IgD-negative memory B cell (primary cell): ENCODE data around the gene PACRG. TPM values are rescaled to one million over a fixed set of nuclear protein-coding genes. Genes with fewer than 3 reads are reported as not detected.
"Not testable (repeated sequence)": the region's sequence is repeated elsewhere in the genome, so short reads cannot be mapped to it uniquely, and the experiment has no call there.

Experiments used
- H3K27ac Mint-ChIP-seq, 3 donors: one replicate each; pipeline ENCODE4 v1.8.0; 2020 to 2022; ENCODE audit warnings: mild to moderate bottlenecking in 3 of 3, mixed read lengths in 3 of 3, moderate library complexity in 1 of 3
- H3K27me3 Mint-ChIP-seq: one replicate; pipeline ENCODE4 v1.8.0; 2021; ENCODE audit warnings: mixed read lengths
- H3K36me3 Mint-ChIP-seq: one replicate; pipeline ENCODE4 v1.8.0; 2020; ENCODE audit warnings: mild to moderate bottlenecking, mixed read lengths
- H3K4me1 Mint-ChIP-seq, 3 donors: one replicate each; pipeline ENCODE4 v1.8.0; 2020 to 2022; ENCODE audit warnings: mixed read lengths in 3 of 3, mild to moderate bottlenecking in 1 of 3
- H3K4me3 Mint-ChIP-seq, 4 donors: one replicate each; pipeline ENCODE4 v1.8.0; 2020 to 2022; ENCODE audit warnings: mild to moderate bottlenecking in 4 of 4, mixed read lengths in 4 of 4, moderate library complexity in 3 of 4
- H3K9me3 Mint-ChIP-seq, 3 donors: one replicate each; pipeline ENCODE4 v1.8.0; 2020 to 2021; ENCODE audit warnings: mixed read lengths in 3 of 3, mild to moderate bottlenecking in 1 of 3
- polyA plus RNA-seq: library from polyadenylated mRNA; unstranded; fragments of 300-500 nt; fragmentation: Illumina TruSeq; gene quantifications from one replicate; pipeline ENCODE4 v1.2.3, GENCODE V29; 2021

PACRG gene
- polyA plus RNA-seq, 1 donor from 2014 or later, result not detected

- not testable (repeated sequence) for H3K36me3 Mint-ChIP-seq, H3K4me3 Mint-ChIP-seq, H3K9me3 Mint-ChIP-seq, H3K4me1 Mint-ChIP-seq, H3K27ac Mint-ChIP-seq, H3K27me3 Mint-ChIP-seq
Observed at GRCh38 chr6:163316866-163317495, 589.2 kb downstream of the PACRG start.

- Mint-ChIP-seq H3K4me1 (peaks cover 0 to 4% (median 0%) of the 10 kb centered on the region in 3 donors), H3K36me3 (no peaks in the 10 kb centered on the region), H3K9me3 (peaks cover 0 to 1% (median 0%) of the 10 kb centered on the region in 3 donors), H3K4me3 (no peak overlapping the region), H3K27me3 (peaks cover 5% of the 10 kb centered on the region), H3K27ac (no peak overlapping the region)
Observed at GRCh38 chr6:163318071-163318786, 590.5 kb downstream of the PACRG start.

GRCh38 chr6:163319609-163320366, 592.0 kb downstream of the PACRG start:
- peaks cover 4% of the 10 kb centered on the region for H3K27me3 Mint-ChIP-seq

GRCh38 chr6:163320402-163320801, 592.6 kb downstream of the PACRG start:
- H3K4me1 Mint-ChIP-seq, result peaks cover 0 to 4% (median 0%) of the 10 kb centered on the region in 3 donors
- H3K9me3 Mint-ChIP-seq, result peaks cover 0 to 1% (median 0%) of the 10 kb centered on the region in 3 donors
- H3K27me3 Mint-ChIP-seq, result peaks cover 8% of the 10 kb centered on the region
- no peak overlapping the region for H3K27ac Mint-ChIP-seq
- H3K36me3 Mint-ChIP-seq, result no peaks in the 10 kb centered on the region
- no peak overlapping the region for H3K4me3 Mint-ChIP-seq

More at GRCh38 chr6:163319609-163320366, 592.0 kb downstream of the PACRG start:
- Mint-ChIP-seq H3K9me3 (peaks cover 0 to 1% (median 0%) of the 10 kb centered on the region in 3 donors), H3K4me1 (peaks cover 0 to 4% (median 0%) of the 10 kb centered on the region in 3 donors), H3K4me3 (peak overlapping the region in 1 of 4 donors; percentile 18), H3K36me3 (no peaks in the 10 kb centered on the region), H3K27ac (no peak overlapping the region)

- H3K27ac Mint-ChIP-seq, result no peak overlapping the region
- peaks cover 0 to 4% (median 0%) of the 10 kb centered on the region in 3 donors for H3K4me1 Mint-ChIP-seq
- H3K36me3 Mint-ChIP-seq, result no peaks in the 10 kb centered on the region
- peaks cover 6% of the 10 kb centered on the region for H3K27me3 Mint-ChIP-seq
- H3K9me3 Mint-ChIP-seq, result peaks cover 0 to 1% (median 0%) of the 10 kb centered on the region in 3 donors
- no peak overlapping the region for H3K4me3 Mint-ChIP-seq
Observed at GRCh38 chr6:163320804-163321203, 593.0 kb downstream of the PACRG start.

- H3K27me3 Mint-ChIP-seq, result peaks cover 6% of the 10 kb centered on the region
- no peaks in the 10 kb centered on the region for H3K36me3 Mint-ChIP-seq
- no peak overlapping the region for H3K27ac Mint-ChIP-seq
- H3K4me3 Mint-ChIP-seq, result no peak overlapping the region
- H3K4me1 Mint-ChIP-seq, result peaks cover 0 to 4% (median 0%) of the 10 kb centered on the region in 3 donors
- no peaks in the 10 kb centered on the region for H3K9me3 Mint-ChIP-seq
Observed at GRCh38 chr6:163321717-163322116, 593.9 kb downstream of the PACRG start.

- Mint-ChIP-seq H3K27ac (no peak overlapping the region), H3K9me3 (peaks cover 0 to 3% (median 0%) of the 10 kb centered on the region in 3 donors), H3K27me3 (peaks cover 4% of the 10 kb centered on the region), H3K36me3 (no peaks in the 10 kb centered on the region), H3K4me3 (no peak overlapping the region), H3K4me1 (peaks cover 0 to 6% (median 1%) of the 10 kb centered on the region in 3 donors)
Observed at GRCh38 chr6:163323274-163323673, 595.5 kb downstream of the PACRG start.

- Mint-ChIP-seq H3K27me3 (peaks cover 4% of the 10 kb centered on the region), H3K27ac (no peak overlapping the region), H3K36me3 (no peaks in the 10 kb centered on the region), H3K9me3 (peaks cover 0 to 3% (median 0%) of the 10 kb centered on the region in 3 donors), H3K4me3 (no peak overlapping the region), H3K4me1 (peaks cover 0 to 7% (median 1%) of the 10 kb centered on the region in 3 donors)
Observed at GRCh38 chr6:163323705-163324104, 595.9 kb downstream of the PACRG start.

- Mint-ChIP-seq H3K27ac (no peak overlapping the region), H3K9me3 (peaks cover 0 to 3% (median 0%) of the 10 kb centered on the region in 3 donors), H3K4me3 (no peak overlapping the region), H3K36me3 (no peaks in the 10 kb centered on the region), H3K27me3 (peaks cover 4% of the 10 kb centered on the region), H3K4me1 (peaks cover 0 to 7% (median 1%) of the 10 kb centered on the region in 3 donors)
Observed at GRCh38 chr6:163324326-163324687, 596.5 kb downstream of the PACRG start.

GRCh38 chr6:163324688-163325389, 597.1 kb downstream of the PACRG start:
- Mint-ChIP-seq H3K36me3 (no peaks in the 10 kb centered on the region), H3K27me3 (peaks cover 4% of the 10 kb centered on the region), H3K9me3 (peaks cover 0 to 3% (median 0%) of the 10 kb centered on the region in 3 donors), H3K4me1 (peaks cover 0 to 7% (median 1%) of the 10 kb centered on the region in 3 donors), H3K27ac (no peak overlapping the region), H3K4me3 (no peak overlapping the region)

GRCh38 chr6:163325390-163325784, 597.6 kb downstream of the PACRG start:
- H3K4me1 Mint-ChIP-seq, result peaks cover 0 to 4% (median 1%) of the 10 kb centered on the region in 3 donors
- H3K36me3 Mint-ChIP-seq, result no peaks in the 10 kb centered on the region
- no peak overlapping the region for H3K4me3 Mint-ChIP-seq
- H3K27me3 Mint-ChIP-seq, result peaks cover 4% of the 10 kb centered on the region
- no peak overlapping the region for H3K27ac Mint-ChIP-seq
- H3K9me3 Mint-ChIP-seq, result peaks cover 0 to 3% (median 0%) of the 10 kb centered on the region in 3 donors

- Mint-ChIP-seq H3K36me3 (no peaks in the 10 kb centered on the region), H3K4me1 (peaks cover 0 to 2% (median 1%) of the 10 kb centered on the region in 3 donors), H3K27me3 (peaks cover 4% of the 10 kb centered on the region), H3K9me3 (peaks cover 0 to 3% (median 0%) of the 10 kb centered on the region in 3 donors), H3K27ac (peak overlapping the region in 1 of 3 donors; percentile 65), H3K4me3 (no peak overlapping the region)
Observed at GRCh38 chr6:163327165-163327880, 599.5 kb downstream of the PACRG start.

GRCh38 chr6:163327921-163328320, 600.1 kb downstream of the PACRG start:
- Mint-ChIP-seq H3K4me1 (peaks cover 0 to 2% (median 1%) of the 10 kb centered on the region in 3 donors), H3K9me3 (peaks cover 0 to 3% (median 0%) of the 10 kb centered on the region in 3 donors), H3K4me3 (no peak overlapping the region)

GRCh38 chr6:163328411-163328810, 600.6 kb downstream of the PACRG start:
- no peaks in the 10 kb centered on the region for H3K36me3 Mint-ChIP-seq
- H3K9me3 Mint-ChIP-seq, result peaks cover 0 to 3% (median 0%) of the 10 kb centered on the region in 3 donors
- peaks cover 0 to 2% (median 1%) of the 10 kb centered on the region in 3 donors for H3K4me1 Mint-ChIP-seq
- H3K4me3 Mint-ChIP-seq, result no peak overlapping the region
- peaks cover 4% of the 10 kb centered on the region for H3K27me3 Mint-ChIP-seq
- no peak overlapping the region for H3K27ac Mint-ChIP-seq

More at GRCh38 chr6:163327921-163328320, 600.1 kb downstream of the PACRG start:
- H3K27me3 Mint-ChIP-seq, result peaks cover 4% of the 10 kb centered on the region
- no peaks in the 10 kb centered on the region for H3K36me3 Mint-ChIP-seq
- peak overlapping the region in 1 of 3 donors; percentile 65 for H3K27ac Mint-ChIP-seq
